GM23338 (cell line): ENCODE results near the gene TMEM123. TPM values are rescaled to one million over a fixed set of nuclear protein-coding genes. Genes with fewer than 3 reads are reported as not detected.

Experiments used
- ATAC-seq: fragments of 200-7000 bp; cut with Tn5 transposase; 3 replicates; pipeline ENCODE4 v1.9.1; 2020
- DNase-seq: peaks from one replicate; pipeline ENCODE4 v3.0.0-alpha.2; 2015; ENCODE audit warnings: low spot score
- H2AFZ ChIP-seq: fragments of 200-600 bp; sonication (generic); 2 replicates; pipeline ENCODE4 v1.8.0; 2016; ENCODE audit warnings: antibody characterized with exemption, mild to moderate bottlenecking, moderate library complexity
- H3F3A ChIP-seq: fragments of 200-600 bp; sonication (generic); replicated peaks from 2 replicates; pipeline ENCODE4 v1.8.0; 2017; ENCODE audit warnings: antibody characterized with exemption, mixed run types, low read depth
- H3K27ac ChIP-seq: fragments of 200-600 bp; sonication (generic); 2 replicates; pipeline ENCODE4 v1.6.1; 2016; ENCODE audit warnings: low read depth
- H3K27me3 ChIP-seq: fragments of 200-600 bp; sonication (generic); 2 replicates; pipeline ENCODE4 v1.8.0; 2016; ENCODE audit warnings: mild to moderate bottlenecking, mixed run types, moderate library complexity; ENCODE audit not compliant: insufficient read depth
- H3K36me3 ChIP-seq: fragments of 200-600 bp; sonication (generic); 2 replicates; pipeline ENCODE4 v1.8.0; 2016; ENCODE audit warnings: mild to moderate bottlenecking; ENCODE audit not compliant: insufficient read depth
- H3K4me1 ChIP-seq: fragments of 200-600 bp; sonication (generic); 2 replicates; pipeline ENCODE4 v1.8.0; 2016; ENCODE audit warnings: mild to moderate bottlenecking, moderate library complexity; ENCODE audit not compliant: insufficient read depth
- H3K4me2 ChIP-seq: fragments of 200-600 bp; sonication (generic); 2 replicates; pipeline ENCODE4 v1.7.1; 2017; ENCODE audit warnings: mixed run types
- H3K4me3 ChIP-seq: fragments of 200-600 bp; sonication (generic); 2 replicates; pipeline ENCODE4 v1.6.1; 2016; ENCODE audit warnings: mixed run types
- H3K79me2 ChIP-seq: fragments of 200-600 bp; sonication (generic); replicated peaks from 2 replicates; pipeline ENCODE4 v1.8.0; 2017; ENCODE audit warnings: mild to moderate bottlenecking; ENCODE audit not compliant: insufficient read depth
- H3K9me2 ChIP-seq: fragments of 200-600 bp; sonication (generic); 2 replicates; pipeline ENCODE4 v1.8.0; 2017; ENCODE audit not compliant: insufficient read depth
- H4K20me1 ChIP-seq: fragments of 200-600 bp; sonication (generic); replicated peaks from 2 replicates; pipeline ENCODE4 v1.8.0; 2017; ENCODE audit warnings: mild to moderate bottlenecking; ENCODE audit not compliant: insufficient read depth
- H3K27ac Mint-ChIP-seq: 2 replicates; pipeline ENCODE4 v1.8.0; 2020; ENCODE audit warnings: inconsistent platforms, mild to moderate bottlenecking, moderate library complexity, mixed read lengths
- H3K27me3 Mint-ChIP-seq: 3 replicates; pipeline ENCODE4 v1.8.0; 2022; ENCODE audit warnings: low read depth, mild to moderate bottlenecking, moderate library complexity, mixed read lengths, inconsistent platforms; ENCODE audit not compliant: insufficient read depth, poor library complexity
- H3K36me3 Mint-ChIP-seq: 3 replicates; pipeline ENCODE4 v1.8.0; 2021; ENCODE audit warnings: low read depth, mild to moderate bottlenecking, inconsistent platforms, moderate library complexity, mixed read lengths
- H3K4me1 Mint-ChIP-seq: 3 replicates; pipeline ENCODE4 v1.8.0; 2020; ENCODE audit warnings: mild to moderate bottlenecking, inconsistent platforms, mixed read lengths
- H3K4me3 Mint-ChIP-seq: 3 replicates; pipeline ENCODE4 v1.8.0; 2021; ENCODE audit warnings: moderate library complexity, mild to moderate bottlenecking, inconsistent platforms, mixed read lengths
- H3K9me3 Mint-ChIP-seq: 3 replicates; pipeline ENCODE4 v1.8.0; 2020; ENCODE audit warnings: moderate library complexity, mild to moderate bottlenecking, inconsistent platforms, mixed read lengths
- CREB1 ChIP-seq: fragments of 250-450 bp; sonication (Bioruptor Pico); IDR thresholded peaks from 2 replicates; pipeline ENCODE4 v1.5.0; 2020; ENCODE audit warnings: low read depth, mild to moderate bottlenecking, moderate library complexity
- CTCF ChIP-seq, 2 experiments: fragments of 200-600 bp in 1 of 2; sonication (generic) in 1 of 2; conservative IDR thresholded peaks; 2 replicates each; pipeline versions ENCODE4 v1.5.1 to v1.6.1; 2016 to 2017; ENCODE audit warnings: antibody characterized with exemption in 2 of 2, low read depth in 2 of 2, mild to moderate bottlenecking in 2 of 2, moderate library complexity in 1 of 2
- EZH2phosphoT487 ChIP-seq: fragments of 200-600 bp; sonication (generic); IDR thresholded peaks from one replicate; pipeline ENCODE4 v1.8.1; 2018; ENCODE audit warnings: antibody characterized with exemption; ENCODE audit not compliant: unreplicated experiment
- JUNB ChIP-seq: IDR thresholded peaks from one replicate; pipeline ENCODE4 v1.6.1; 2016; ENCODE audit warnings: antibody characterized with exemption; ENCODE audit not compliant: unreplicated experiment
- NANOG ChIP-seq: IDR thresholded peaks from 2 replicates; pipeline ENCODE4 v1.6.1; 2016; ENCODE audit warnings: antibody characterized with exemption, borderline replicate concordance
- REST ChIP-seq: IDR thresholded peaks from one replicate; pipeline ENCODE4 v1.6.1; 2018; ENCODE audit warnings: antibody characterized with exemption; ENCODE audit not compliant: unreplicated experiment
- STAT1 ChIP-seq: IDR thresholded peaks from one replicate; pipeline ENCODE4 v1.6.1; 2016; ENCODE audit warnings: antibody characterized with exemption; ENCODE audit not compliant: unreplicated experiment
- ZNF114 ChIP-seq: fragments of 250-450 bp; sonication (Bioruptor Pico); IDR thresholded peaks from 2 replicates; pipeline ENCODE4 v1.5.0; 2020; ENCODE audit warnings: mild to moderate bottlenecking, moderate library complexity
- ZNF331 ChIP-seq: fragments of 250-450 bp; sonication (Bioruptor Pico); IDR thresholded peaks from 2 replicates; pipeline ENCODE4 v1.5.0; 2020; ENCODE audit warnings: low read depth, mild to moderate bottlenecking, moderate library complexity
- polyA plus RNA-seq: library from polyadenylated mRNA; unstranded; fragments of >200 nt; fragmentation: Nextera tagmentation; extraction: Ambion mirVana; gene quantifications from 2 replicates; pipeline ENCODE4 v1.2.1, GENCODE V29; 2016
- total RNA-seq: library from RNA; depleted of rRNA; stranded (reverse); fragments of >200 nt; shearing (Covaris generic); gene quantifications from 2 replicates; pipeline ENCODE4 v1.2.3, GENCODE V29; 2014

TMEM123 gene
- total and polyA plus RNA-seq, 2 experiments from 2014 or later: 44.1 to 61.0 TPM

- Histone ChIP-seq H3K27me3 (no peaks in the 10 kb centered on the region), H2AFZ (no peak overlapping the region), H3K9me2 (no peaks in the 10 kb centered on the region), H3K4me2 (no peak overlapping the region), H3K27ac (no peak overlapping the region), H3K79me2 (no peaks in the 10 kb centered on the region), H3K4me3 (no peak overlapping the region), H3K36me3 (no peaks in the 10 kb centered on the region), H4K20me1 (no peaks in the 10 kb centered on the region; the same call in 1 of the 2 replicates), H3K4me1 (no peaks in the 10 kb centered on the region), H3F3A (no peaks in the 10 kb centered on the region)
- Mint-ChIP-seq H3K9me3 (no peaks in the 10 kb centered on the region), H3K4me3 (no peak overlapping the region), H3K27me3 (peaks cover 9% of the 10 kb centered on the region), H3K36me3 (peaks cover 3% of the 10 kb centered on the region; the same call in 1 of the 3 replicates), H3K4me1 (no peaks in the 10 kb centered on the region; the same call in 2 of the 3 replicates), H3K27ac (no peak overlapping the region)
- no peak for DNase-seq
- TF ChIP-seq NANOG (no peak), CREB1 (no peak), CTCF (conservative IDR thresholded peaks at IDR 0.05; ENCODE audit: low read depth in 2 of 2) (no peak), ZNF114 (no peak), ZNF331 (no peak), STAT1 (no peak), REST (no peak)
- no peak for ATAC-seq
Measured at GRCh38 chr11:102391549-102392237, 60.9 kb downstream of the TMEM123 start.

GRCh38 chr11:102390667-102391465, 61.7 kb downstream of the TMEM123 start:
- no peak overlapping the region for H3K4me2 ChIP-seq
- Mint-ChIP-seq H3K27ac (no peak overlapping the region), H3K36me3 (peaks cover 3% of the 10 kb centered on the region; the same call in 1 of the 3 replicates), H3K27me3 (peaks cover 9% of the 10 kb centered on the region), H3K4me3 (no peak overlapping the region), H3K4me1 (no peaks in the 10 kb centered on the region; the same call in 2 of the 3 replicates), H3K9me3 (no peaks in the 10 kb centered on the region)
- H3K4me1 ChIP-seq: no peaks in the 10 kb centered on the region
- H3F3A ChIP-seq: no peaks in the 10 kb centered on the region
- H3K27ac ChIP-seq: no peak overlapping the region
- no peaks in the 10 kb centered on the region for H3K27me3 ChIP-seq
- H4K20me1 ChIP-seq: no peaks in the 10 kb centered on the region; the same call in 1 of the 2 replicates
- ATAC-seq (peak; percentile 99), DNase-seq (peak; percentile 86)
- no peak overlapping the region for H3K4me3 ChIP-seq
- no peaks in the 10 kb centered on the region for H3K36me3 ChIP-seq
- H3K79me2 ChIP-seq: no peaks in the 10 kb centered on the region
- no peaks in the 10 kb centered on the region for H3K9me2 ChIP-seq
- H2AFZ ChIP-seq: no peak overlapping the region
- no peak for TF ChIP-seq JUNB
- no peak for TF ChIP-seq EZH2phosphoT487
